ENCODE results near the gene B4GALT2. TPM values are rescaled to one million over a fixed set of nuclear protein-coding genes. Genes with fewer than 3 reads are reported as not detected.

The B4GALT2 gene
- total RNA-seq, 1 experiment from 2014 or later, result 31.5 TPM

DNA sequence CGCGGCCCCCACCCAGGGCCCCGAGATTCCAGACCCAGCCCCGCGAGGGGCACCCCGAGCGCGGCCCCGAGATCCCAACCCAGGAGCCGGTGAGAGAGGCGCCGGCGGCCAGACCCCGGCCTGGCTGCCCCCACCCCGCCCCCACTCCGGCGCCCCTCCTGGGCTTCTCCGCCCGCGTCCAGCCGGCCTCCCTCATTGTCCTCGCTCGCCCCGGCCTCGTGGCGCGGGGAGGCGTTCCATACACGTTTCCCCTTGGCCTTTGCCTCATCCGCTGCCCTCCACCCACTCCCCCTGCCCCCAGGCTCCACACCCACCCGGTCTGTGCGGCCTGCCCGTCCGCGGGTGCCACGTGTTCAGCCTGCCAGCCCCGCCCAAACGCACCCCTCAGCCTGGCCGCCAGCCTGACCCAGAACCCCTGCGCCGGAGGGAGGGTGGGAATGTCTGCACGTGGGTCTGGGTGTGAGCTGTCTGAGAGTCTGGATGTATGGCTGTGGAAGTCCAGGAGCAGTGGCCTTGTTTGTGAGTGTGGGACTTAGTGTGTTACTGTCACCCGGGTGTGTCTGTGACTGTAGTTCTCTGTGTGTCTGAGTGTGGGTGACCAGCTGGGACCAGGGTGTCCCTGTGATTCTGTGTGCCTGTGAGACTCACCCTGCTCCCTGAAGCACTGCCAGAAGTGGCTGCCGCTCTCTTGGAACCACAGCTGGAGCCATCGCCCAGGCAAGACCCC, 681 bp downstream of the B4GALT2 start:
- Mint-ChIP-seq H3K9me3 (ENCODE audit: unreplicated experiment) (no peaks in the 10 kb centered on the region), H3K4me1 (ENCODE audit: low read depth, unreplicated experiment) (peaks cover 24% of the 10 kb centered on the region), H3K36me3 (ENCODE audit: insufficient read depth, unreplicated experiment) (peaks cover 36% of the 10 kb centered on the region), H3K4me3 (ENCODE audit: unreplicated experiment) (peak overlapping the region; percentile 75), H3K27me3 (ENCODE audit: insufficient read depth, unreplicated experiment) (no peaks in the 10 kb centered on the region), H3K27ac (ENCODE audit: unreplicated experiment) (peak overlapping the region; percentile 52)
- TF ChIP-seq, protein P1, sequence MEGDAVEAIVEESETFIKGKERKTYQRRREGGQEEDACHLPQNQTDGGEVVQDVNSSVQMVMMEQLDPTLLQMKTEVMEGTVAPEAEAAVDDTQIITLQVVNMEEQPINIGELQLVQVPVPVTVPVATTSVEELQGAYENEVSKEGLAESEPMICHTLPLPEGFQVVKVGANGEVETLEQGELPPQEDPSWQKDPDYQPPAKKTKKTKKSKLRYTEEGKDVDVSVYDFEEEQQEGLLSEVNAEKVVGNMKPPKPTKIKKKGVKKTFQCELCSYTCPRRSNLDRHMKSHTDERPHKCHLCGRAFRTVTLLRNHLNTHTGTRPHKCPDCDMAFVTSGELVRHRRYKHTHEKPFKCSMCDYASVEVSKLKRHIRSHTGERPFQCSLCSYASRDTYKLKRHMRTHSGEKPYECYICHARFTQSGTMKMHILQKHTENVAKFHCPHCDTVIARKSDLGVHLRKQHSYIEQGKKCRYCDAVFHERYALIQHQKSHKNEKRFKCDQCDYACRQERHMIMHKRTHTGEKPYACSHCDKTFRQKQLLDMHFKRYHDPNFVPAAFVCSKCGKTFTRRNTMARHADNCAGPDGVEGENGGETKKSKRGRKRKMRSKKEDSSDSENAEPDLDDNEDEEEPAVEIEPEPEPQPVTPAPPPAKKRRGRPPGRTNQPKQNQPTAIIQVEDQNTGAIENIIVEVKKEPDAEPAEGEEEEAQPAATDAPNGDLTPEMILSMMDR (IDR thresholded peaks at IDR 0.05; ENCODE audit: insufficient read depth in 1 of 2, low read depth in 1 of 2, low read length in 1 of 2, severe bottlenecking in 1 of 2, unreplicated experiment in 1 of 2), result no peak
- Histone ChIP-seq H3K27me3 (replicated peaks; ENCODE audit: control insufficient read depth, insufficient read depth, low read length) (no peaks in the 10 kb centered on the region), H3K36me3 (ENCODE audit: control insufficient read depth, insufficient read depth, low read length) (peaks cover 3% of the 10 kb centered on the region), H3K4me3 (ENCODE audit: low read depth, low read length) (peak overlapping the region; percentile 80), H3K4me1 (peaks cover 21% of the 10 kb centered on the region), H3K9me3 (no peaks in the 10 kb centered on the region)
- peak; percentile 41 to 49 for DNase-seq
- ChIA-PET CTCF (no interaction called here), POLR2A (no interaction called here)
- intact Hi-C loops (cut with micrococcal nuclease; ENCODE audit: unreplicated experiment), result no loop called here
- no TSS peak for BruUV-seq (replicated peaks)

DNA sequence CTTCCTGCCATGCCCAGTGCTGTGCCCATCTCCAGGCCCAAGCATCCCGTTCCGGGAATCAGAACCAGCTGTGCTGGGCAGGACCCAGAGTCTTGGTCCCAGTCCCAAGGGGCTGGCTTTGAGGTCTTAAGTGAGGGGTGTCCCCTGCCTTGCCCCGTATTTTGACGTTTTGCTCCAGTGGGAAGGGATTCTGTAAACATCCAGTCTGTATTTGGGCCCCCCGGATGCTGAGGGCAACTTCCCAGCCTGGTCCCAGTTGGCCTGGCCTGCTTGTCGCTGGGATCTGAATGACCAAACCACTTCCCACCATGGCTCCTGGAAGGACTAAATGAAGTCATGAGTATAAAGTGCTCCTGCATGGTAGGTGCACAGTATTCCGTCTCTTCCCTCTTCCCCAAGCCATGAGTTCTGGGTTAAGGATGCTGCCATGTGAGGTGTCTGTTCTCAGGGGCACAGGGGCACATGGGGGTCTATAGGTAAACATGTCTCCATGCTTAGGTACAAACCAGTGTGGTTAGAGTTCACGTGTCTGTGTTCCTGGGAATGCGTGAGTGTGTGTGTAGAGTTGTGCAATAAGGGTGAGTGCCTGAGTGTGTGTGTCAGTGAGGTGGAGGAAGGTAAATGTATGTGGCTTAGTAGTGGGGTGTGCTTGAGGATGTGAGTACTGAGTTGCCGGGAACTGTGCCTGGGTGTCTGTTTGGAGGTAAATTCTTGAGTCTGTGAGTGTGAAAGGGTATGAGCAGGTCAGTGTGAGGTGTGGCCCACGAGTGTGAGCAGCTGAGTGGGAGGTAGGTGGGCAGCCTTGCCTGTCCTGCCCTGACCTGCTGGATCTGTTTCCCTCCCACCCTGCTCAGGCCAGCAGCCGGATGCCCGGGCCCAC, 1.5 kb downstream of the B4GALT2 start:
- Mint-ChIP-seq H3K27ac (ENCODE audit: unreplicated experiment) (peak overlapping the region; percentile 52), H3K27me3 (ENCODE audit: insufficient read depth, unreplicated experiment) (no peaks in the 10 kb centered on the region), H3K36me3 (ENCODE audit: insufficient read depth, unreplicated experiment) (peaks cover 28% of the 10 kb centered on the region), H3K9me3 (ENCODE audit: unreplicated experiment) (no peaks in the 10 kb centered on the region), H3K4me1 (ENCODE audit: low read depth, unreplicated experiment) (peaks cover 24% of the 10 kb centered on the region), H3K4me3 (ENCODE audit: unreplicated experiment) (peak overlapping the region; percentile 75)
- H3K4me3 ChIP-seq (ENCODE audit: low read depth, low read length), result peak overlapping the region; percentile 80
- BruUV-seq (replicated peaks), result no TSS peak
- TF ChIP-seq, protein P1 (IDR thresholded peaks at IDR 0.05; ENCODE audit: insufficient read depth in 1 of 2, low read depth in 1 of 2, low read length in 1 of 2, severe bottlenecking in 1 of 2, unreplicated experiment in 1 of 2), result no peak
- H3K9me3 ChIP-seq, result no peaks in the 10 kb centered on the region
- CTCF ChIA-PET, result no interaction called here
- intact Hi-C loops (cut with micrococcal nuclease; ENCODE audit: unreplicated experiment), result no loop called here
- H3K27me3 ChIP-seq (replicated peaks; ENCODE audit: control insufficient read depth, insufficient read depth, low read length), result no peaks in the 10 kb centered on the region
- H3K4me1 ChIP-seq, result peaks cover 21% of the 10 kb centered on the region
- H3K36me3 ChIP-seq (ENCODE audit: control insufficient read depth, insufficient read depth, low read length), result peaks cover 3% of the 10 kb centered on the region
- POLR2A ChIA-PET, result no interaction called here
- DNase-seq, result no peak

DNA sequence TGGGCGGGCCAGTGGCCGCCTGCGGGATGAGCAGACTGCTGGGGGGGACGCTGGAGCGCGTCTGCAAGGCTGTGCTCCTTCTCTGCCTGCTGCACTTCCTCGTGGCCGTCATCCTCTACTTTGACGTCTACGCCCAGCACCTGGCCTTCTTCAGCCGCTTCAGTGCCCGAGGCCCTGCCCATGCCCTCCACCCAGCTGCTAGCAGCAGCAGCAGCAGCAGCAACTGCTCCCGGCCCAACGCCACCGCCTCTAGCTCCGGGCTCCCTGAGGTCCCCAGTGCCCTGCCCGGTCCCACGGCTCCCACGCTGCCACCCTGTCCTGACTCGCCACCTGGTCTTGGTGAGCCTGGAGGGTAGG, 2.1 kb downstream of the B4GALT2 start:
- intact Hi-C loops (cut with micrococcal nuclease; ENCODE audit: unreplicated experiment), result no loop called here
- Mint-ChIP-seq H3K27me3 (ENCODE audit: insufficient read depth, unreplicated experiment) (no peaks in the 10 kb centered on the region), H3K9me3 (ENCODE audit: unreplicated experiment) (no peaks in the 10 kb centered on the region), H3K4me1 (ENCODE audit: low read depth, unreplicated experiment) (peaks cover 30% of the 10 kb centered on the region), H3K36me3 (ENCODE audit: insufficient read depth, unreplicated experiment) (peaks cover 33% of the 10 kb centered on the region), H3K27ac (ENCODE audit: unreplicated experiment) (no peak overlapping the region), H3K4me3 (ENCODE audit: unreplicated experiment) (peak overlapping the region; percentile 75)
- BruUV-seq (replicated peaks), result no TSS peak
- H3K27me3 ChIP-seq (replicated peaks; ENCODE audit: control insufficient read depth, insufficient read depth, low read length), result no peaks in the 10 kb centered on the region
- no peak overlapping the region for H3K4me3 ChIP-seq (ENCODE audit: low read depth, low read length)
- TF ChIP-seq, protein P1 (IDR thresholded peaks at IDR 0.05; ENCODE audit: insufficient read depth in 1 of 2, low read depth in 1 of 2, low read length in 1 of 2, severe bottlenecking in 1 of 2, unreplicated experiment in 1 of 2), result no peak
- no peaks in the 10 kb centered on the region for H3K9me3 ChIP-seq
- peaks cover 3% of the 10 kb centered on the region for H3K36me3 ChIP-seq (ENCODE audit: control insufficient read depth, insufficient read depth, low read length)
- peaks cover 21% of the 10 kb centered on the region for H3K4me1 ChIP-seq
- no peak for DNase-seq
- POLR2A ChIA-PET, result no interaction called here
- CTCF ChIA-PET, result no interaction called here

All from Caco-2 (cell line).